ENCODE measurements around the gene KCNK2.

KCNK2 gene

DNA sequence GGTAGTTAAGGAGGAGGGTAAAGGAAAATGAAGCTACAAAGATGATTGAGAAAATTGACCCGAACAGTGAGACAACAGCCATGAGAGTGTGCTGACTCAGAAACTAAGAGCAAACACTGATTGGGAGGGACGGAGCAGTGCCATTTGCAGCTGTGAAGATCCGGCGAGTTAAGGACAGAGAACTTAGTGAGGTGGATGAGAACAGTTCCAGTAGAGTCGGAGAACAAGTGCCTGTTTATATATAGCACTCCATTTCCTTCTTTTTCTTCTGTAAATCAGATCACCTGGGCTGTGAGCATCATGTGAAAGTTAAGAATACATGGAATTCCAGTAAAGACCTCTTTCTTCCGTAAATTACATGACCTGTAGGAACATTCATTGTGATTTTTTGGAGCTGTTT lies 145.7 kb downstream of the KCNK2 start:
- Histone ChIP-seq H3K4me3 (ENCODE audit: low read length, poor library complexity, severe bottlenecking) (no peak overlapping the region), H3F3A (ENCODE audit: low read depth) (no peaks in the 10 kb centered on the region), H3K36me3 (ENCODE audit: insufficient read depth, low read length) (no peaks in the 10 kb centered on the region), H3K9me3 (ENCODE audit: insufficient read depth, low read depth, low read length) (no peaks in the 10 kb centered on the region), H3K9me2 (replicated peaks; ENCODE audit: low read depth, low read length) (no peaks in the 10 kb centered on the region), H2AFZ (ENCODE audit: low read length) (no peak overlapping the region), H3K4me1 (ENCODE audit: insufficient read depth, low read length, poor library complexity, severe bottlenecking) (no peaks in the 10 kb centered on the region), H3K79me2 (ENCODE audit: insufficient read depth, low read length) (no peaks in the 10 kb centered on the region), H4K20me1 (ENCODE audit: insufficient read depth, low read length, poor library complexity, severe bottlenecking) (no peaks in the 10 kb centered on the region), H3K9ac (ENCODE audit: low read depth, low read length, poor library complexity, severe bottlenecking) (no peak overlapping the region), H3K27me3 (ENCODE audit: insufficient read depth, low read length, poor library complexity, severe bottlenecking) (no peaks in the 10 kb centered on the region), H3K4me2 (ENCODE audit: low read depth, low read length, poor library complexity, severe bottlenecking) (no peak overlapping the region)
- TF ChIP-seq EZH2phosphoT487 (IDR thresholded peaks at IDR 0.05; ENCODE audit: borderline replicate concordance), result no peak
- TF ChIP-seq, protein P1, sequence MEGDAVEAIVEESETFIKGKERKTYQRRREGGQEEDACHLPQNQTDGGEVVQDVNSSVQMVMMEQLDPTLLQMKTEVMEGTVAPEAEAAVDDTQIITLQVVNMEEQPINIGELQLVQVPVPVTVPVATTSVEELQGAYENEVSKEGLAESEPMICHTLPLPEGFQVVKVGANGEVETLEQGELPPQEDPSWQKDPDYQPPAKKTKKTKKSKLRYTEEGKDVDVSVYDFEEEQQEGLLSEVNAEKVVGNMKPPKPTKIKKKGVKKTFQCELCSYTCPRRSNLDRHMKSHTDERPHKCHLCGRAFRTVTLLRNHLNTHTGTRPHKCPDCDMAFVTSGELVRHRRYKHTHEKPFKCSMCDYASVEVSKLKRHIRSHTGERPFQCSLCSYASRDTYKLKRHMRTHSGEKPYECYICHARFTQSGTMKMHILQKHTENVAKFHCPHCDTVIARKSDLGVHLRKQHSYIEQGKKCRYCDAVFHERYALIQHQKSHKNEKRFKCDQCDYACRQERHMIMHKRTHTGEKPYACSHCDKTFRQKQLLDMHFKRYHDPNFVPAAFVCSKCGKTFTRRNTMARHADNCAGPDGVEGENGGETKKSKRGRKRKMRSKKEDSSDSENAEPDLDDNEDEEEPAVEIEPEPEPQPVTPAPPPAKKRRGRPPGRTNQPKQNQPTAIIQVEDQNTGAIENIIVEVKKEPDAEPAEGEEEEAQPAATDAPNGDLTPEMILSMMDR (conservative IDR thresholded peaks at IDR 0.05; ENCODE audit: low read length), result no peak

GRCh38 chr1:215241451-215241850 lies 158.9 kb downstream of the KCNK2 start:
- no peak overlapping the region for H2AFZ ChIP-seq (ENCODE audit: low read length)
- no peaks in the 10 kb centered on the region for H3K9me2 ChIP-seq (replicated peaks; ENCODE audit: low read depth, low read length)
- TF ChIP-seq, protein P1 (conservative IDR thresholded peaks at IDR 0.05; ENCODE audit: low read length), result no peak
- TF ChIP-seq EZH2phosphoT487 (IDR thresholded peaks at IDR 0.05; ENCODE audit: borderline replicate concordance), result no peak
- H4K20me1 ChIP-seq (ENCODE audit: insufficient read depth, low read length, poor library complexity, severe bottlenecking), result no peaks in the 10 kb centered on the region
- no peak overlapping the region for H3K9ac ChIP-seq (ENCODE audit: low read depth, low read length, poor library complexity, severe bottlenecking)
- H3K4me2 ChIP-seq (ENCODE audit: low read depth, low read length, poor library complexity, severe bottlenecking), result no peak overlapping the region
- H3K4me3 ChIP-seq (ENCODE audit: low read length, poor library complexity, severe bottlenecking), result no peak overlapping the region
- H3K36me3 ChIP-seq (ENCODE audit: insufficient read depth, low read length), result no peaks in the 10 kb centered on the region
- no peaks in the 10 kb centered on the region for H3K9me3 ChIP-seq (ENCODE audit: insufficient read depth, low read depth, low read length)
- H3K27me3 ChIP-seq (ENCODE audit: insufficient read depth, low read length, poor library complexity, severe bottlenecking), result no peaks in the 10 kb centered on the region
- H3K79me2 ChIP-seq (ENCODE audit: insufficient read depth, low read length), result no peaks in the 10 kb centered on the region
- no peaks in the 10 kb centered on the region for H3K4me1 ChIP-seq (ENCODE audit: insufficient read depth, low read length, poor library complexity, severe bottlenecking)
- H3F3A ChIP-seq (ENCODE audit: low read depth), result no peaks in the 10 kb centered on the region

GRCh38 chr1:215243345-215244054 lies 161.0 kb downstream of the KCNK2 start:
- Histone ChIP-seq H4K20me1 (ENCODE audit: insufficient read depth, low read length, poor library complexity, severe bottlenecking) (no peaks in the 10 kb centered on the region), H3K9ac (ENCODE audit: low read depth, low read length, poor library complexity, severe bottlenecking) (no peak overlapping the region), H3F3A (ENCODE audit: low read depth) (no peaks in the 10 kb centered on the region), H3K4me1 (ENCODE audit: insufficient read depth, low read length, poor library complexity, severe bottlenecking) (no peaks in the 10 kb centered on the region), H3K9me3 (ENCODE audit: insufficient read depth, low read depth, low read length) (no peaks in the 10 kb centered on the region), H3K79me2 (ENCODE audit: insufficient read depth, low read length) (no peaks in the 10 kb centered on the region), H3K27me3 (ENCODE audit: insufficient read depth, low read length, poor library complexity, severe bottlenecking) (no peaks in the 10 kb centered on the region), H2AFZ (ENCODE audit: low read length) (no peak overlapping the region), H3K36me3 (ENCODE audit: insufficient read depth, low read length) (no peaks in the 10 kb centered on the region), H3K9me2 (replicated peaks; ENCODE audit: low read depth, low read length) (no peaks in the 10 kb centered on the region), H3K4me2 (ENCODE audit: low read depth, low read length, poor library complexity, severe bottlenecking) (no peak overlapping the region), H3K4me3 (ENCODE audit: low read length, poor library complexity, severe bottlenecking) (no peak overlapping the region)
- TF ChIP-seq, protein P1 (conservative IDR thresholded peaks at IDR 0.05; ENCODE audit: low read length), result no peak
- TF ChIP-seq EZH2phosphoT487 (IDR thresholded peaks at IDR 0.05; ENCODE audit: borderline replicate concordance), result no peak
